K562 (cell line): ENCODE data around the gene NME7. TPM values are rescaled to one million over a fixed set of nuclear protein-coding genes. Genes with fewer than 3 reads are reported as not detected.

Source experiments
- ATAC-seq: fragments of 200-7000 bp; cut with Tn5 transposase; 3 replicates; pipeline ENCODE4 v1.9.1; 2020; ENCODE audit warnings: moderate library complexity
- BruUV-seq: library from RNA; stranded (reverse); fragments of 400-500 nt; replicated peaks from 2 replicates; lab custom pipeline; 2021; lab: Mats Ljungman, UMichigan
- CTCF ChIA-PET: fragments of 300-600 bp; formaldehyde crosslinking; extraction: SDS; loops from one replicate; lab custom pipeline; 2021; ENCODE audit warnings: low intra/inter-chr PET ratio; lab: Yijun Ruan, JAX
- POLR2A ChIA-PET: fragments of 300-600, 350-650 bp; sonication (Branson Sonifier 250); formaldehyde crosslinking; extraction: SDS; loops from one replicate; lab custom pipeline; 2021; ENCODE audit warnings: antibody characterized with exemption, inconsistent platforms; lab: Yijun Ruan, JAX
- DNase-seq, 4 experiments: peaks; one replicate each; pipeline versions ENCODE4 v3.0.0 to v3.0.0-alpha.2; 2011 to 2018; ENCODE audit warnings: low spot score in 3 of 4, mixed read lengths in 3 of 4; ENCODE audit errors: extremely low read depth in 1 of 4
- FAIRE-seq: peaks from 2 replicates; lab custom pipeline; 2011; peaks lifted over from hg19 to GRCh38; lab: Jason Lieb, UNC
- H2AFZ ChIP-seq: 2 replicates; pipeline ENCODE4 v1.6.0; 2011; ENCODE audit warnings: low read depth, low read length, control low read depth, inconsistent platforms
- H3K27ac ChIP-seq: fragments of 200-600 bp; 3 replicates; pipeline ENCODE4 v1.8.0; 2011; ENCODE audit warnings: low read depth, mild to moderate bottlenecking, control low read depth, inconsistent platforms, low read length, moderate library complexity, mixed read lengths; ENCODE audit errors: extremely low read depth
- H3K27me3 ChIP-seq, 2 experiments: fragments of 300-600 bp in 1 of 2; 2 replicates in 1 of 2; 3 replicates in 1 of 2; pipeline versions ENCODE4 v1.6.0 to v1.8.0; 2011; ENCODE audit warnings: inconsistent platforms in 2 of 2, low read length in 2 of 2, mild to moderate bottlenecking in 1 of 2, mixed read lengths in 1 of 2, moderate library complexity in 1 of 2; ENCODE audit not compliant: control insufficient read depth in 2 of 2, insufficient read depth in 2 of 2
- H3K36me3 ChIP-seq: fragments of 300-600 bp; 3 replicates; pipeline ENCODE4 v1.8.0; 2011; ENCODE audit warnings: mild to moderate bottlenecking, low read length, inconsistent platforms; ENCODE audit not compliant: control insufficient read depth, insufficient read depth
- H3K4me1 ChIP-seq, 2 experiments: fragments of 200-600 bp in 1 of 2; replicated peaks in 1 of 2; 2 replicates in 1 of 2; 3 replicates in 1 of 2; pipeline versions ENCODE4 v1.5.1 to v1.8.0; 2011; ENCODE audit warnings: inconsistent platforms in 2 of 2, low read length in 2 of 2, mild to moderate bottlenecking in 1 of 2, mixed read lengths in 1 of 2, moderate library complexity in 1 of 2; ENCODE audit not compliant: control insufficient read depth in 2 of 2, insufficient read depth in 2 of 2
- H3K4me2 ChIP-seq: 2 replicates; pipeline ENCODE4 v1.6.1; 2011; ENCODE audit warnings: low read length, control low read depth, inconsistent platforms, mixed read lengths; ENCODE audit not compliant: insufficient read depth
- H3K4me3 ChIP-seq: fragments of 200-600 bp; sonication (generic), shearing (Covaris generic); 2 replicates; pipeline ENCODE4 v1.5.1; 2016; ENCODE audit warnings: control low read depth, inconsistent platforms
- H3K79me2 ChIP-seq: fragments of 200-600 bp; 3 replicates; pipeline ENCODE4 v1.8.0; 2011; ENCODE audit warnings: low read length, inconsistent platforms; ENCODE audit not compliant: control insufficient read depth, insufficient read depth
- H3K9ac ChIP-seq, 2 experiments: 2 replicates each; pipeline versions ENCODE4 v1.6.0 to v1.6.1; 2011; ENCODE audit warnings: low read depth in 2 of 2, low read length in 2 of 2, control low read depth in 1 of 2, inconsistent platforms in 1 of 2, mild to moderate bottlenecking in 1 of 2, mixed read lengths in 1 of 2; ENCODE audit not compliant: insufficient read depth in 1 of 2
- H3K9me1 ChIP-seq: one replicate; pipeline ENCODE4 v1.6.0; 2011; ENCODE audit warnings: inconsistent platforms, mild to moderate bottlenecking, low read length, moderate library complexity; ENCODE audit not compliant: control insufficient read depth, insufficient read depth
- H3K9me3 ChIP-seq: replicated peaks from 2 replicates; pipeline ENCODE4 v1.5.1; 2011; ENCODE audit warnings: low read depth, low read length, inconsistent platforms; ENCODE audit not compliant: control insufficient read depth, insufficient read depth
- H4K20me1 ChIP-seq: replicated peaks from 2 replicates; pipeline ENCODE4 v1.6.1; 2011; ENCODE audit warnings: low read length, inconsistent platforms, mixed read lengths; ENCODE audit not compliant: control insufficient read depth, insufficient read depth
- DACH1 ChIP-seq: fragments of 450-650 bp; IDR thresholded peaks from 2 replicates; pipeline ENCODE4 v1.6.1; 2018; ENCODE audit not compliant: partially characterized antibody
- in situ Hi-C: fragments of 300-500 bp; cut with MboI; formaldehyde crosslinking; loops from 4 replicates; pipeline ENCODE4 v1.15.0; 2018; ENCODE audit warnings: inconsistent platforms, mixed read lengths
- intact Hi-C: fragments of 100-400 bp; cut with micrococcal nuclease; formaldehyde crosslinking; loops from 2 replicates; pipeline ENCODE4 v1.14.2; 2022
- polyA plus RNA-seq, 8 experiments: library from polyadenylated mRNA; depleted of rRNA in 4 of 8; stranded (reverse) in 5 of 8; unstranded in 3 of 8; fragments of >200 nt; fragmentation: Nextera tagmentation in 2 of 8; fragmentation: Illumina TruSeq in 1 of 8; extraction: Ambion mirVana in 2 of 8; extraction: Trizol in 1 of 8; gene quantifications; 2 replicates each; pipeline versions ENCODE4 v1.2.1 to v1.2.3, GENCODE V29; 2011 to 2014; ENCODE audit warnings: inconsistent platforms in 1 of 8, missing spikeins in 1 of 8
- total RNA-seq, 7 experiments: library from RNA; depleted of rRNA in 6 of 7; stranded (reverse); fragments of >200 nt in 6 of 7; fragmentation: Illumina TruSeq in 2 of 7; extraction: Trizol in 2 of 7; gene quantifications; 2 replicates each; pipeline versions ENCODE4 v1.2.1 to v1.2.3, GENCODE V29; 2011 to 2021; ENCODE audit warnings: low replicate concordance in 1 of 7
- TF ChIP-seq, protein P1 (sequence below): fragments of 250-450 bp; sonication (Bioruptor Pico); IDR thresholded peaks from 2 replicates; pipeline ENCODE4 v1.4.0; 2020; ENCODE audit warnings: mild to moderate bottlenecking, moderate library complexity, borderline replicate concordance

The NME7 gene
- total and polyA plus RNA-seq, 9 of the 15 experiments (the other 6 are each of a cell fraction or from before 2014, with no cell fraction given) = 7.9 to 43.2 (median 23.9) TPM

DNA sequence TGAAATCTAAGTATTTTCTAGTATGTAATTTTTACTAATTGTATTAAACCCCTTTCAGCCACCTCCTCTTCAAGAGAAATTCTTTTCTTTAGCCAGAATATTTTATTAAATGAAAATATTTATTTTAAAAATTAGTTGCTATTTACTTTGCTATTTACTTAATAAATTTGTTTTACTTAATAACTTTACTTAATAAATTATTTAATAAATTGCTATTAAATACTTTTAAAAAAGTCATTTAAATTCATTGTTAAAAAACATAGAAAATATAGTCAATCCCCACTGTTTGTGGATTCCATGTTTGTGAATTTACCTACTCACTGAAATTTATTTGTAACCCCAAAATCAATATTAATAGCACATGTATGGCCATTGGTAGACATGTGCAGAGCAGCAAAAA is 155.5 kb downstream of the NME7 start:
- Histone ChIP-seq H4K20me1 (no peaks in the 10 kb centered on the region), H3K36me3 (no peaks in the 10 kb centered on the region), H3K9me1 (no peaks in the 10 kb centered on the region), H2AFZ (no peak overlapping the region), H3K79me2 (no peaks in the 10 kb centered on the region), H3K27me3 (no peaks in the 10 kb centered on the region), H3K4me2 (no peak overlapping the region), H3K4me3 (no peak overlapping the region), H3K27ac (no peak overlapping the region), H3K9ac (no peak overlapping the region), H3K4me1 (no peaks in the 10 kb centered on the region), H3K9me3 (no peaks in the 10 kb centered on the region)
- CTCF ChIA-PET = no interaction called here
- POLR2A ChIA-PET = no interaction called here
- intact Hi-C loops = no loop called here
- ATAC-seq (no peak), DNase-seq (no peak), FAIRE-seq (no peak)
- TF ChIP-seq DACH1 = peak; percentile 53
- TF ChIP-seq, protein P1, sequence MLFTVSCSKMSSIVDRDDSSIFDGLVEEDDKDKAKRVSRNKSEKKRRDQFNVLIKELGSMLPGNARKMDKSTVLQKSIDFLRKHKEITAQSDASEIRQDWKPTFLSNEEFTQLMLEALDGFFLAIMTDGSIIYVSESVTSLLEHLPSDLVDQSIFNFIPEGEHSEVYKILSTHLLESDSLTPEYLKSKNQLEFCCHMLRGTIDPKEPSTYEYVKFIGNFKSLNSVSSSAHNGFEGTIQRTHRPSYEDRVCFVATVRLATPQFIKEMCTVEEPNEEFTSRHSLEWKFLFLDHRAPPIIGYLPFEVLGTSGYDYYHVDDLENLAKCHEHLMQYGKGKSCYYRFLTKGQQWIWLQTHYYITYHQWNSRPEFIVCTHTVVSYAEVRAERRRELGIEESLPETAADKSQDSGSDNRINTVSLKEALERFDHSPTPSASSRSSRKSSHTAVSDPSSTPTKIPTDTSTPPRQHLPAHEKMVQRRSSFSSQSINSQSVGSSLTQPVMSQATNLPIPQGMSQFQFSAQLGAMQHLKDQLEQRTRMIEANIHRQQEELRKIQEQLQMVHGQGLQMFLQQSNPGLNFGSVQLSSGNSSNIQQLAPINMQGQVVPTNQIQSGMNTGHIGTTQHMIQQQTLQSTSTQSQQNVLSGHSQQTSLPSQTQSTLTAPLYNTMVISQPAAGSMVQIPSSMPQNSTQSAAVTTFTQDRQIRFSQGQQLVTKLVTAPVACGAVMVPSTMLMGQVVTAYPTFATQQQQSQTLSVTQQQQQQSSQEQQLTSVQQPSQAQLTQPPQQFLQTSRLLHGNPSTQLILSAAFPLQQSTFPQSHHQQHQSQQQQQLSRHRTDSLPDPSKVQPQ (CRISPR knock-in tag) = no peak
- no TSS peak for BruUV-seq
- in situ Hi-C loops = no loop called here
